HUES6 (cell line): ENCODE measurements around the gene ACTN1.

Source experiments
- H3K27ac ChIP-seq: 2 replicates; pipeline ENCODE4 v1.7.0; 2013; ENCODE audit warnings: low read depth, mild to moderate bottlenecking, low read length, inconsistent platforms
- H3K27me3 ChIP-seq: 2 replicates; pipeline ENCODE4 v1.6.1; 2013; ENCODE audit warnings: low read length; ENCODE audit not compliant: control insufficient read depth, insufficient read depth
- H3K36me3 ChIP-seq: 2 replicates; pipeline ENCODE4 v1.6.1; 2013; ENCODE audit warnings: low read length; ENCODE audit not compliant: control insufficient read depth, insufficient read depth
- H3K4me1 ChIP-seq: 2 replicates; pipeline ENCODE4 v1.6.1; 2013; ENCODE audit warnings: low read length; ENCODE audit not compliant: control insufficient read depth, insufficient read depth
- H3K4me3 ChIP-seq: 2 replicates; pipeline ENCODE4 v1.5.1; 2013; ENCODE audit warnings: low read depth, low read length
- H3K9ac ChIP-seq: one replicate; pipeline ENCODE4 v1.6.1; 2013; ENCODE audit warnings: mild to moderate bottlenecking, low read length
- H3K9me3 ChIP-seq: 2 replicates; pipeline ENCODE4 v1.6.1; 2013; ENCODE audit warnings: low read depth, low read length; ENCODE audit not compliant: control insufficient read depth, insufficient read depth

The ACTN1 gene

DNA sequence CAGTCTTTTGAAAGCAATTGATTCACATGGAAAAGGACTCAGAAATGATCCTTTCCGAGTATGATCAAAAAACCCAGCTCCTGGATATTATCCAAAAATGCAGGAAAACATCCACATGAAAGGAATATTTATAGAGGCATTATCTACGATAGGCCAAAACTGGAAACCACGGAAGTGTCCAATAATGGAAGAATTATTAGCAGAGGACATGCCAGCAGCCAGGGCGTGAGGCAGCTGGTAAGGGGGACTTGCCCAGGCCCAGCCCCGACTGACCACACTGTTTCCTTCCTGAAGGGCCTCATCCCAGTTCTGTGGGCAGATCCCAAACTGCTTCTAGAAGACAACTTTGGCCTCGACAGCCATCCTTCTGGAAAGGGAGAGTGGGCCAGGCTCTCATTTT, 20.5 kb downstream of the ACTN1 start:
- H3K4me3 ChIP-seq, result no peak overlapping the region
- no peaks in the 10 kb centered on the region for H3K27me3 ChIP-seq
- no peaks in the 10 kb centered on the region for H3K9me3 ChIP-seq
- H3K36me3 ChIP-seq, result peaks cover 26% of the 10 kb centered on the region
- peaks cover 59% of the 10 kb centered on the region for H3K4me1 ChIP-seq
- no peak overlapping the region for H3K9ac ChIP-seq
- H3K27ac ChIP-seq, result no peak overlapping the region

DNA sequence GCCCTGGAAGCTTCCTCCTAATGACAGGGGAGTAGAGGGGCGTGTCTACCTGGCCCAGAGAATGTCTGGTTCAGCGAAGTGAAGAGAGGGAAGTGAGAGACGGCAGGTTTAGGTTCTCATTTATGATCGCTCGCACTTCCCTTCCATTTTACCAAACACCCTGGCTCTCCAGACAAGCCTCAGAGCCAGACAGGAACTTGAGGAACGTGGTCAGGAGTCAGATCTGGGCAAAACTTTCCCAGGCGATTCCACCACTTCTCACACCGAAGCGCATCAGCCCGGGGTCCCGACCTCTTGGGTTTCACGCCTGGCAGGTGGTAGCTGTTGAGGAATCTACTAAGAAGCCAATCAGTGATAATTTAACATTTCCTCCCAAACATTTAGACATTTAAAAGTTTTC, 21.3 kb downstream of the ACTN1 start:
- Histone ChIP-seq H3K9me3 (no peaks in the 10 kb centered on the region), H3K4me1 (peaks cover 58% of the 10 kb centered on the region), H3K9ac (no peak overlapping the region), H3K27me3 (no peaks in the 10 kb centered on the region), H3K36me3 (peaks cover 26% of the 10 kb centered on the region), H3K27ac (no peak overlapping the region), H3K4me3 (no peak overlapping the region)

GRCh38 chr14:68956724-68957123, 22.4 kb downstream of the ACTN1 start:
- H3K4me1 ChIP-seq, result peaks cover 57% of the 10 kb centered on the region
- peaks cover 26% of the 10 kb centered on the region for H3K36me3 ChIP-seq

GRCh38 chr14:68955851-68956179, 23.3 kb downstream of the ACTN1 start:
- no peaks in the 10 kb centered on the region for H3K27me3 ChIP-seq
- 0 out of 2 replicates have a peak overlapping the region, but pooled peaks have one; percentile 14 for H3K27ac ChIP-seq
- peaks cover 28% of the 10 kb centered on the region for H3K36me3 ChIP-seq
- H3K4me1 ChIP-seq, result peaks cover 63% of the 10 kb centered on the region
- H3K9ac ChIP-seq, result no peak overlapping the region
- H3K4me3 ChIP-seq, result no peak overlapping the region
- no peaks in the 10 kb centered on the region for H3K9me3 ChIP-seq

More at GRCh38 chr14:68956724-68957123, 22.4 kb downstream of the ACTN1 start:
- Histone ChIP-seq H3K4me3 (no peak overlapping the region), H3K27me3 (no peaks in the 10 kb centered on the region), H3K9me3 (no peaks in the 10 kb centered on the region), H3K9ac (no peak overlapping the region), H3K27ac (no peak overlapping the region)

- no peaks in the 10 kb centered on the region for H3K27me3 ChIP-seq
- H3K36me3 ChIP-seq, result peaks cover 28% of the 10 kb centered on the region
- H3K27ac ChIP-seq, result 0 out of 2 replicates have a peak overlapping the region, but pooled peaks have one; percentile 14
- H3K4me3 ChIP-seq, result no peak overlapping the region
- H3K9ac ChIP-seq, result no peak overlapping the region
- H3K4me1 ChIP-seq, result peaks cover 64% of the 10 kb centered on the region
- no peaks in the 10 kb centered on the region for H3K9me3 ChIP-seq
These were observed 23.8 kb downstream of the ACTN1 start for GRCh38 chr14:68955164-68955850.

DNA sequence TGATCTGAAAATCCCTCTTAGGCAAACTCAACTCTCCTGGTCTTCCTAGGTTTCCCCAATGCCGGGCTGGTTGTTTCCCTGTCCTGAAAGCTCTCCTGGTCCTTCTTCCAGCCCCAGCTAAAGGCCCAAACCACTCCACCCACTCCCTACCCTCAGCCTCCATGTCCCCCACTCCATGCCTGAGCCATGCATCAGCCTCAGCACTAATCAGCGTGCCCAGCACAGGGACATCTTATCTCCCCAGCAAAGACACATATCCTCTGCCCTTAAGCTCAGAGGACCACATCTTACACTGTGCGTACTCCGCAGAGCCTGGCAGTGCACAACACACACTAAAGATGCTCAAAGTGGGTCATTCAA, 25.9 kb downstream of the ACTN1 start:
- Histone ChIP-seq H3K9ac (no peak overlapping the region), H3K4me3 (no peak overlapping the region), H3K27me3 (no peaks in the 10 kb centered on the region), H3K4me1 (peaks cover 71% of the 10 kb centered on the region), H3K27ac (no peak overlapping the region), H3K9me3 (no peaks in the 10 kb centered on the region), H3K36me3 (peaks cover 23% of the 10 kb centered on the region)

DNA sequence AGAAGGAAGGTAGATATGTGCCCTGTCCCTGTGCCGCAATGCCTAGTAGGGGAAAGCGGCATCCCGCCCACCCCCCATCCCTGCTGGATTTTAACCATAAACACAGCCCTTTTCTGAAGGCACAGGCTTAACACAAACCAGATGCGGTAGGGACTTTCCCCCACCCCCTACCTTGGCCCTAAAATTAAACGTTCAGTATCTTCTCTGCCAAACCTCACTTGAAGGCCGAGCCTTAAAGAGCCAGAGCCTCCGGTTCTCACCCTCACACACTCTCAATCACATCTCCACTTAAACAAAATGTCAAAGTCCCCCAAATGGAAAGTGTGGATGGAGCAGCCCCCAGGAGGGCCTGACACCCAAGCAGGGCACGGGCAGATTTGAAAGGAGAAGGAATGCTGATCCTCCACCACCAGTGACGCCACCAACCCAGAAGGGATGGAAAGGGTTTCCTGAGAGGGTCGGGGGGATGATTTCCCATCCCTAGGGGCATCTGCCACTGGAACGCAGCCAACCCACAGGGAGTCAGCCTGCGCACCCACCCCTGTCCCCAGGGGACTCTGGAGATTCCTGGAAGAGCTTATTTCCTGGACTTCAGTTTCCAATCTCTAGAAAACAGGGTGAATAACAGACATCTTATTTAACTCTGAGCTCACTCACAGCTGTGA, 26.4 kb downstream of the ACTN1 start:
- Histone ChIP-seq H3K4me3 (no peak overlapping the region), H3K27me3 (no peaks in the 10 kb centered on the region), H3K27ac (peak overlapping the region; percentile 17; the same call in 1 of the 2 replicates), H3K9ac (no peak overlapping the region), H3K9me3 (no peaks in the 10 kb centered on the region), H3K36me3 (peaks cover 19% of the 10 kb centered on the region), H3K4me1 (peaks cover 71% of the 10 kb centered on the region)

DNA sequence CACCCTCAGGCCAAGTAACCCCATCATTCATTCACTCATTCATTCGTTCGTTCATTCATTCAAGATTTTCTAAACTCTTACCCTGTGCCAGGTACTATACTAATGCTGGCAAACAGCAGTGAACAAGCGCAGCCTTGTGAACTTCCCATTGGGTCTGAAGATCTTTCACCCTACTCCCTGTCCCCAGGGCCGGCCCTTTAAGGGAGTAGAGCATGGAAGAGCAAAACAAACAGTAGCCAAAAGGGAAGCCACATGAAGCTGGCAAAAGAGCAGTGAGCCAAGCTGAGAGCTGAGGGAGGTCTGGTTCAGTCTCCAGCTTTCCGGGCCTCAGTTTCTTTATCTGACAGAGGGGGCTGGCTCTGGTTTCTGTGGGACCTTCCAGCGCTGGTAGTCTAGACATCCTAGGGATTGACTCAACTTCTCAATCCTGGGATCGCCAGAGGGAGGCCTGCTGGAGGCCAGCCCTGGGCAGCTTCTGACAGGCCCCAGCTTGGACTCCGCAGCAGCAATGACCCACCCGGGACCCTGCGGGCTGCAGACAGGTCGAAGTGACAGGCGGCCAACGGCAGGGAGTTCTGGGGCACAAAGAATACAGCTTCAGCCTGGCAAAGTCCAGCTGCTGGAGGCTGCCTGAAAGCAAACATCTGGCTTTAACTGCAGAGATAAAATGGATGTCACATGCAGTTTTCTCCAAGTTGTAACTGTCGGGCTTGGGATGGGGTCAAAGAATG, 27.1 kb downstream of the ACTN1 start:
- Histone ChIP-seq H3K27me3 (no peaks in the 10 kb centered on the region), H3K4me3 (no peak overlapping the region), H3K9me3 (no peaks in the 10 kb centered on the region), H3K27ac (peak overlapping the region; percentile 17; the same call in 1 of the 2 replicates), H3K4me1 (peaks cover 70% of the 10 kb centered on the region), H3K9ac (no peak overlapping the region), H3K36me3 (peaks cover 16% of the 10 kb centered on the region)

DNA sequence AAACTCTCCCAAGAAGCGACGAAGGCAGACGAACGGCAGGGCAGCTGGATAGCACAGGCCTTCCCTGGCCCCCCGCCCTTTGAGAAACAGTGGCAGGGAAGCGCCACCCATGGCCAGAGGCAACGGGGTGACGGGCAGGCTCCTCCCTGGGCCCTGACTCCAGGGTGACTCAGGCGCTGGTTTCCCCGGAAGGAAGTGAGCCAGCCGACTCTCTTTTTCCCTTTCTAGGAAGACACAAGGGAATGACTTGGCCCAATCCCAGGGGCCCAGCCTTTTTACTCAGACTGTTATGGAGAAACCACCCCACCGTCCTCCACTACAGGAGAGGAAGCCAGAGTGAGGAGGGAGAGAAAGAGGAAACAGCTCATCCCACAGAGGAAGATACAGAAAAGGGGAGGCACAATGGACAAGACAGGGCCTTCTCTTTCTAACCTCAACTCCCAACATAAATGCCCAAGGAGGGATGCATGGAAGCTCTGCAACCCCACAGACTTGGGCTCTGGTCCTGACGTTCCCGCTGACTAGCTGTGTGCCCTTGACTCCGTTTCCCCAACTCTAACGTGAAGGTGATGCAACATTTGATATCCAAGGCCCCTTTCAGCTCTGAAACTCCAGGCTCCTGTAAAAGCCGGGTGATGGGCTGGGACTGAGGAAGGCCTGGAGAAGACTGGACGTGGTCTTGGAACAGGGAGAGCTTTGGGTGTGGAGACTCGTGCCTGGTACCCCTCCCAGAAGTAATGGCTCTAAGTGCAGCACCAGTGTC, 27.9 kb downstream of the ACTN1 start:
- H3K9me3 ChIP-seq, result no peaks in the 10 kb centered on the region
- H3K27me3 ChIP-seq, result no peaks in the 10 kb centered on the region
- H3K4me1 ChIP-seq, result peaks cover 68% of the 10 kb centered on the region
- no peak overlapping the region for H3K4me3 ChIP-seq
- peak overlapping the region; percentile 17; the same call in 1 of the 2 replicates for H3K27ac ChIP-seq
- peak overlapping the region; percentile 19 for H3K9ac ChIP-seq
- peaks cover 10% of the 10 kb centered on the region for H3K36me3 ChIP-seq

DNA sequence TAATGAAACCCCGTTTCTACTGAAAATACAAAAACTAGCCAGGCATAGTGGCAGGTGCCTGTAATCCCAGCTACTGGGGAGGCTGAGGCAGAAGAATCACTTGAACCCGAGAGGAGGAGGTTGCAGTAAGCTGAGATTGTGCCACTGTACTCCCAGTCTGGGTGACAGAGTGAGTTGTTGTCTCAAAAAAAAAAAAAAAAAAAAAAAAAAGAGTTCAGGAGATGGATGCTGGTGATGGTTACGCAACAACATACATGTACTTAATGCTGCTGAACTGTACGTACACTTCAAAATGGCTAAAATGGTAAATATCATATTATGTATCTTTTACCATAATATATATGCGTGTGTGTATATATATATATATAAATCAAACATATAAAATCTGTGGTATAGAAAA, 29.0 kb downstream of the ACTN1 start:
- Histone ChIP-seq H3K4me1 (peaks cover 68% of the 10 kb centered on the region), H3K9me3 (no peaks in the 10 kb centered on the region), H3K27ac (no peak overlapping the region), H3K36me3 (peaks cover 9% of the 10 kb centered on the region; the same call in 1 of the 2 replicates), H3K9ac (no peak overlapping the region), H3K4me3 (no peak overlapping the region), H3K27me3 (no peaks in the 10 kb centered on the region)
